Keratinocyte (primary cell): ENCODE measurements around the gene ARPC5. TPM values are rescaled to one million over a fixed set of nuclear protein-coding genes. Genes with fewer than 3 reads are reported as not detected.

Experiments
- DNase-seq: peaks from one replicate; pipeline ENCODE4 v3.0.0-alpha.2; 2011; ENCODE audit warnings: low read depth, missing footprints, low spot score
- FAIRE-seq: peaks from 2 replicates; lab custom pipeline; 2011; peaks lifted over from hg19 to GRCh38; lab: Jason Lieb, UNC
- H2AFZ ChIP-seq: 2 replicates; pipeline ENCODE4 v1.6.0; 2012; ENCODE audit warnings: low read length, control low read depth, inconsistent platforms; ENCODE audit not compliant: control insufficient read depth
- H3K27ac ChIP-seq: 2 replicates; pipeline ENCODE4 v1.5.1; 2011; ENCODE audit warnings: low read length; ENCODE audit not compliant: control insufficient read depth, insufficient read depth
- H3K27me3 ChIP-seq: 3 replicates; pipeline ENCODE4 v1.6.0; 2011; ENCODE audit warnings: low read length; ENCODE audit not compliant: control insufficient read depth, insufficient read depth; ENCODE audit errors: extremely low read depth
- H3K36me3 ChIP-seq, 2 experiments: 2 replicates in 1 of 2; 3 replicates in 1 of 2; pipeline ENCODE4 v1.5.1; 2011; ENCODE audit warnings: low read length in 2 of 2, mild to moderate bottlenecking in 1 of 2; ENCODE audit not compliant: control insufficient read depth in 2 of 2, insufficient read depth in 2 of 2; ENCODE audit errors: extremely low read depth in 1 of 2
- H3K4me1 ChIP-seq: 3 replicates; pipeline ENCODE4 v1.5.1; 2011; ENCODE audit warnings: low read length; ENCODE audit not compliant: control insufficient read depth, insufficient read depth; ENCODE audit errors: extremely low read depth
- H3K4me2 ChIP-seq: 3 replicates; pipeline ENCODE4 v1.6.0; 2011; ENCODE audit warnings: low read depth, low read length; ENCODE audit not compliant: control insufficient read depth, insufficient read depth; ENCODE audit errors: extremely low read depth
- H3K4me3 ChIP-seq, 3 experiments: fragments of 200-600 bp in 1 of 3; sonication (generic) in 1 of 3; 2 replicates in 2 of 3; 3 replicates in 1 of 3; pipeline ENCODE4 v1.5.1; 2011 to 2016; ENCODE audit warnings: low read length in 3 of 3, mild to moderate bottlenecking in 3 of 3, control low read depth in 2 of 3, inconsistent platforms in 1 of 3, low read depth in 1 of 3, mixed read lengths in 1 of 3, mixed run types in 1 of 3, moderate library complexity in 1 of 3; ENCODE audit not compliant: control insufficient read depth in 2 of 3, insufficient read depth in 2 of 3; ENCODE audit errors: extremely low read depth in 1 of 3
- H3K79me2 ChIP-seq: 2 replicates; pipeline ENCODE4 v1.6.0; 2012; ENCODE audit warnings: low read length; ENCODE audit not compliant: control insufficient read depth, insufficient read depth
- H3K9ac ChIP-seq: 3 replicates; pipeline ENCODE4 v1.6.0; 2011; ENCODE audit warnings: low read length; ENCODE audit not compliant: control insufficient read depth, insufficient read depth; ENCODE audit errors: extremely low read depth
- H3K9me1 ChIP-seq: 3 replicates; pipeline ENCODE4 v1.6.0; 2011; ENCODE audit warnings: low read length; ENCODE audit not compliant: control insufficient read depth, insufficient read depth; ENCODE audit errors: extremely low read depth
- H3K9me3 ChIP-seq: 2 replicates; pipeline ENCODE4 v1.5.1; 2012; ENCODE audit warnings: low read depth, low read length; ENCODE audit not compliant: control insufficient read depth
- H4K20me1 ChIP-seq: 3 replicates; pipeline ENCODE4 v1.6.0; 2011; ENCODE audit warnings: low read length; ENCODE audit not compliant: control insufficient read depth, insufficient read depth; ENCODE audit errors: extremely low read depth
- CTCF ChIP-seq, 3 experiments: IDR thresholded peaks in 1 of 3; conservative IDR thresholded peaks in 1 of 3; optimal IDR thresholded peaks in 1 of 3; 2 replicates in 2 of 3; 3 replicates in 1 of 3; pipeline versions ENCODE3 to v1.5.1; 2011; ENCODE audit warnings: low read length in 3 of 3, mild to moderate bottlenecking in 3 of 3, moderate library complexity in 2 of 3, control low read depth in 1 of 3, inconsistent platforms in 1 of 3; ENCODE audit not compliant: insufficient read depth in 2 of 3; ENCODE audit errors: extremely low read depth in 1 of 3
- EZH2 ChIP-seq: IDR thresholded peaks from one replicate; pipeline ENCODE4 v1.6.1; 2012; ENCODE audit warnings: inconsistent platforms, mild to moderate bottlenecking, low read length, moderate library complexity
- dilution Hi-C: fragments of 300-500 bp; cut with MboI; formaldehyde crosslinking; loops from one replicate; pipeline ENCODE4 v1.7.0; 2020; ENCODE audit warnings: low sequenced_read_pairs; ENCODE audit not compliant: extremely low pct_ligation_motif_present
- polyA plus RNA-seq, 5 experiments: library from polyadenylated mRNA; depleted of rRNA in 3 of 5; stranded (reverse) in 3 of 5; stranded (forward) in 1 of 5; unstranded in 1 of 5; fragments of >200 nt; gene quantifications; 1 replicate in 1 of 5; 2 replicates in 3 of 5; 3 replicates in 1 of 5; pipeline versions ENCODE4 v1.2.1 to v1.2.3, GENCODE V29; 2011 to 2012; ENCODE audit warnings: missing spikeins in 2 of 5, low read depth in 1 of 5, low replicate concordance in 1 of 5

The ARPC5 gene
- polyA plus RNA-seq, 1 donor (not counting 4 experiments of a cell fraction or from before 2014, with no cell fraction given): 255 TPM

- no peak overlapping the region for H2AFZ ChIP-seq
- no peak for FAIRE-seq
- DNase-seq: no peak
Measured at GRCh38 chr1:183597656-183598347, 37.8 kb downstream of the ARPC5 start.

GRCh38 chr1:183596500-183596899, 39.1 kb downstream of the ARPC5 start:
- Histone ChIP-seq H3K79me2 (no peaks in the 10 kb centered on the region), H3K27ac (no peak overlapping the region), H3K4me2 (no peak overlapping the region), H3K4me3 (no peak overlapping the region), H4K20me1 (no peaks in the 10 kb centered on the region), H3K9me3 (no peaks in the 10 kb centered on the region), H3K9me1 (no peaks in the 10 kb centered on the region), H3K4me1 (no peaks in the 10 kb centered on the region), H3K36me3 (no peaks in the 10 kb centered on the region), H2AFZ (no peak overlapping the region), H3K9ac (no peak overlapping the region), H3K27me3 (no peaks in the 10 kb centered on the region)
- dilution Hi-C loops: no loop called here
- FAIRE-seq: no peak
- TF ChIP-seq EZH2 (no peak), CTCF (optimal IDR thresholded peaks at IDR 0.05 in 1 of 3, IDR thresholded peaks at IDR 0.05 in 1 of 3, conservative IDR thresholded peaks at IDR 0.05 in 1 of 3; ENCODE audit: extremely low read depth in 1 of 3, insufficient read depth in 2 of 3, low read length in 3 of 3) (no peak)
- no peak for DNase-seq

More at GRCh38 chr1:183597656-183598347, 37.8 kb downstream of the ARPC5 start:
- Histone ChIP-seq H3K4me1 (no peaks in the 10 kb centered on the region), H3K36me3 (no peaks in the 10 kb centered on the region), H3K9ac (no peak overlapping the region), H3K27me3 (no peaks in the 10 kb centered on the region), H3K9me3 (no peaks in the 10 kb centered on the region), H4K20me1 (no peaks in the 10 kb centered on the region), H3K4me3 (no peak overlapping the region), H3K79me2 (no peaks in the 10 kb centered on the region), H3K27ac (no peak overlapping the region), H3K9me1 (no peaks in the 10 kb centered on the region), H3K4me2 (no peak overlapping the region)
- dilution Hi-C loops: no loop called here
- TF ChIP-seq CTCF (optimal IDR thresholded peaks at IDR 0.05 in 1 of 3, IDR thresholded peaks at IDR 0.05 in 1 of 3, conservative IDR thresholded peaks at IDR 0.05 in 1 of 3; ENCODE audit: extremely low read depth in 1 of 3, insufficient read depth in 2 of 3, low read length in 3 of 3): no peak
- TF ChIP-seq EZH2: no peak
